Measurements from ENCODE around the gene PRM1. TPM values are rescaled to one million over a fixed set of nuclear protein-coding genes. Genes with fewer than 3 reads are reported as not detected.
A peak's percentile ranks its signal among the peaks of the same experiment; 100 is the strongest.

Gene PRM1
- total and polyA plus RNA-seq, 2 of the 13 experiments (the other 11 are each of a cell fraction or from before 2014, with no cell fraction given): not detected

DNA sequence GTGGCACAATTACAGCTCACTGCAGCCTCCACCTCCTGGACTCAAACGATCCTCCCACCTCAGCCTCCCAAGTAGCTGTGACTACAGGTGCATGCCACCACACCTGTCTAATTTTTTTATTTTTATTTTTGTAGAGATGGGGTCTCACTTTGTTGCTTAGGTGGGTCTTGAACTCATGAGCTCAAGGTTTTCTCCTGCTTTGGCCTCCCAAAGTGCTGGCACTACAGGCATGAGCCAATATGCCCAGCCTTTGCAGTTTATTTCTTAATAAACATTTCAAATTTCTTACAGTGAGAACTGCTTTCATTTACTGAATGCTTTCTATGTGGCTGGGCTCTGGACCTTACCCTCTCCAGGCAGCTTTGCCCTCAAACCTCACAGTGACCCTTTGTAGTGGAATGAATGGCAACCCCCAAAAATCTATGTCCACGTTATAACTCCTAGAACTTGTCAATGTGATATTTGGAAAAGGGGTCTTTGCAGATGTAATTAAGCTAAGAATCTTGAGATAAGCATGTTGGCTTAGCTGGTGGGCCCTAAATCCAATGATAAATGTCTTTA, 10.4 kb downstream of the PRM1 start (continued):
- TF ChIP-seq, protein P1, sequence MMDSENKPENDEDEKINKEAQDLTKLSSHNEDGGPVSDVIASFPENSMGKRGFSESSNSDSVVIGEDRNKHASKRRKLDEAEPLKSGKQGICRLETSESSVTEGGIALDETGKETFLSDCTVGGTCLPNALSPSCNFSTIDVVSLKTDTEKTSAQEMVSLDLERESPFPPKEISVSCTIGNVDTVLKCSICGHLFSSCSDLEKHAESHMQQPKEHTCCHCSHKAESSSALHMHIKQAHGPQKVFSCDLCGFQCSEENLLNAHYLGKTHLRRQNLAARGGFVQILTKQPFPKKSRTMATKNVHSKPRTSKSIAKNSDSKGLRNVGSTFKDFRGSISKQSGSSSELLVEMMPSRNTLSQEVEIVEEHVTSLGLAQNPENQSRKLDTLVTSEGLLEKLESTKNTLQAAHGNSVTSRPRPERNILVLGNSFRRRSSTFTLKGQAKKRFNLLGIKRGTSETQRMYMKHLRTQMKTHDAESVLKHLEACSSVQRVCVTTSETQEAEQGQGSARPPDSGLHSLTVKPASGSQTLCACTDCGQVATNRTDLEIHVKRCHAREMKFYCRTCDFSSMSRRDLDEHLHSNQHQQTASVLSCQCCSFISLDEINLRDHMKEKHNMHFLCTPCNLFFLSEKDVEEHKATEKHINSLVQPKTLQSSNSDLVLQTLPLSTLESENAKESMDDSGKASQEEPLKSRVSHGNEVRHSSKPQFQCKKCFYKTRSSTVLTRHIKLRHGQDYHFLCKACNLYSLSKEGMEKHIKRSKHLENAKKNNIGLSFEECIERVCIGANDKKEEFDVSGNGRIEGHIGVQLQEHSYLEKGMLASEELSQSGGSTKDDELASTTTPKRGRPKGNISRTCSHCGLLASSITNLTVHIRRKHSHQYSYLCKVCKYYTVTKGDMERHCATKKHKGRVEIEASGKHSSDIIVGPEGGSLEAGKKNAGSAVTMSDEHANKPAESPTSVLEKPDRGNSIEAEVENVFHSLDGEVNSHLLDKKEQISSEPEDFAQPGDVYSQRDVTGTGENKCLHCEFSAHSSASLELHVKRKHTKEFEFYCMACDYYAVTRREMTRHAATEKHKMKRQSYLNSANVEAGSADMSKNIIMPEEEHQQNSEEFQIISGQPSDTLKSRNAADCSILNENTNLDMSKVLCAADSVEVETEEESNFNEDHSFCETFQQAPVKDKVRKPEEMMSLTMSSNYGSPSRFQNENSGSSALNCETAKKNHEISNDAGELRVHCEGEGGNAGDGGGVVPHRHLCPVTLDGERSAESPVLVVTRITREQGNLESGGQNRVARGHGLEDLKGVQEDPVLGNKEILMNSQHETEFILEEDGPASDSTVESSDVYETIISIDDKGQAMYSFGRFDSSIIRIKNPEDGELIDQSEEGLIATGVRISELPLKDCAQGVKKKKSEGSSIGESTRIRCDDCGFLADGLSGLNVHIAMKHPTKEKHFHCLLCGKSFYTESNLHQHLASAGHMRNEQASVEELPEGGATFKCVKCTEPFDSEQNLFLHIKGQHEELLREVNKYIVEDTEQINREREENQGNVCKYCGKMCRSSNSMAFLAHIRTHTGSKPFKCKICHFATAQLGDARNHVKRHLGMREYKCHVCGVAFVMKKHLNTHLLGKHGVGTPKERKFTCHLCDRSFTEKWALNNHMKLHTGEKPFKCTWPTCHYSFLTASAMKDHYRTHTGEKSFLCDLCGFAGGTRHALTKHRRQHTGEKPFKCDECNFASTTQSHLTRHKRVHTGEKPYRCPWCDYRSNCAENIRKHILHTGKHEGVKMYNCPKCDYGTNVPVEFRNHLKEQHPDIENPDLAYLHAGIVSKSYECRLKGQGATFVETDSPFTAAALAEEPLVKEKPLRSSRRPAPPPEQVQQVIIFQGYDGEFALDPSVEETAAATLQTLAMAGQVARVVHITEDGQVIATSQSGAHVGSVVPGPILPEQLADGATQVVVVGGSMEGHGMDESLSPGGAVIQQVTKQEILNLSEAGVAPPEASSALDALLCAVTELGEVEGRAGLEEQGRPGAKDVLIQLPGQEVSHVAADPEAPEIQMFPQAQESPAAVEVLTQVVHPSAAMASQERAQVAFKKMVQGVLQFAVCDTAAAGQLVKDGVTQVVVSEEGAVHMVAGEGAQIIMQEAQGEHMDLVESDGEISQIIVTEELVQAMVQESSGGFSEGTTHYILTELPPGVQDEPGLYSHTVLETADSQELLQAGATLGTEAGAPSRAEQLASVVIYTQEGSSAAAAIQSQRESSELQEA (CRISPR knock-in tag; IDR thresholded peaks at IDR 0.05; ENCODE audit: not compliant biosample characterization): no peak
- no peak for TF ChIP-seq SOX13 (IDR thresholded peaks at IDR 0.05)
- no peak for TF ChIP-seq SOX13 (CRISPR knock-in tag; conservative IDR thresholded peaks at IDR 0.05 in 1 of 2, IDR thresholded peaks at IDR 0.05 in 1 of 2)
- no peak for TF ChIP-seq TBX2 (CRISPR knock-in tag; IDR thresholded peaks at IDR 0.05; ENCODE audit: borderline replicate concordance)
- no peak for TF ChIP-seq RBAK (CRISPR knock-in tag; IDR thresholded peaks at IDR 0.05)
- TF ChIP-seq REPIN1 (CRISPR knock-in tag; IDR thresholded peaks at IDR 0.05; ENCODE audit: borderline replicate concordance, low read depth): peak; percentile 44; the same call in 1 of the 2 replicates
- TF ChIP-seq NR2F6 (IDR thresholded peaks at IDR 0.05): peak; percentile 66
- peak; percentile 45; the same call in 1 of the 2 replicates for TF ChIP-seq NR2F6 (CRISPR knock-in tag; IDR thresholded peaks at IDR 0.05)
- TF ChIP-seq ZNF460 (CRISPR knock-in tag; IDR thresholded peaks at IDR 0.05; ENCODE audit: borderline replicate concordance): peak; percentile 90
- no peak for TF ChIP-seq GPN1 (CRISPR knock-in tag; IDR thresholded peaks at IDR 0.05; ENCODE audit: borderline replicate concordance)
- TF ChIP-seq SNAPC2 (CRISPR knock-in tag; IDR thresholded peaks at IDR 0.05): no peak
- TF ChIP-seq ZNF101 (CRISPR knock-in tag; IDR thresholded peaks at IDR 0.05; ENCODE audit: borderline replicate concordance, low read depth): no peak
- TF ChIP-seq ZNF781 (CRISPR knock-in tag; IDR thresholded peaks at IDR 0.05; ENCODE audit: borderline replicate concordance, not compliant biosample characterization): peak; percentile 48
- no peak for TF ChIP-seq FIP1L1 (IDR thresholded peaks at IDR 0.05; ENCODE audit: borderline replicate concordance, insufficient read depth, low read depth, low read length)
- TF ChIP-seq SMARCE1 (IDR thresholded peaks at IDR 0.05; ENCODE audit: borderline replicate concordance): no peak
- TF ChIP-seq, protein P2, sequence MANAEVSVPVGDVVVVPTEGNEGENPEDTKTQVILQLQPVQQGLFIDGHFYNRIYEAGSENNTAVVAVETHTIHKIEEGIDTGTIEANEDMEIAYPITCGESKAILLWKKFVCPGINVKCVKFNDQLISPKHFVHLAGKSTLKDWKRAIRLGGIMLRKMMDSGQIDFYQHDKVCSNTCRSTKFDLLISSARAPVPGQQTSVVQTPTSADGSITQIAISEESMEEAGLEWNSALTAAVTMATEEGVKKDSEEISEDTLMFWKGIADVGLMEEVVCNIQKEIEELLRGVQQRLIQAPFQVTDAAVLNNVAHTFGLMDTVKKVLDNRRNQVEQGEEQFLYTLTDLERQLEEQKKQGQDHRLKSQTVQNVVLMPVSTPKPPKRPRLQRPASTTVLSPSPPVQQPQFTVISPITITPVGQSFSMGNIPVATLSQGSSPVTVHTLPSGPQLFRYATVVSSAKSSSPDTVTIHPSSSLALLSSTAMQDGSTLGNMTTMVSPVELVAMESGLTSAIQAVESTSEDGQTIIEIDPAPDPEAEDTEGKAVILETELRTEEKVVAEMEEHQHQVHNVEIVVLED (CRISPR knock-in tag; IDR thresholded peaks at IDR 0.05; ENCODE audit: borderline replicate concordance): 0 out of 2 replicates have a peak, but pooled peaks have one; percentile 11
